Astrocyte (in vitro differentiated cells and primary cell): ENCODE results near the gene CORO2B. TPM values are rescaled to one million over a fixed set of nuclear protein-coding genes. Genes with fewer than 3 reads are reported as not detected.
"Not testable (repeated sequence)": the region's sequence is repeated elsewhere in the genome, so short reads cannot be mapped to it uniquely, and the experiment has no call there.

ENCODE experiments used
- DNase-seq: peaks from one replicate; pipeline ENCODE4 v3.0.0-alpha.2; 2010; ENCODE audit warnings: low read depth
- FAIRE-seq: peaks from 2 replicates; lab custom pipeline; 2011; peaks lifted over from hg19 to GRCh38; lab: Jason Lieb, UNC
- H2AFZ ChIP-seq: 2 replicates; pipeline ENCODE4 v1.6.0; 2012; ENCODE audit warnings: low read depth, low read length, inconsistent platforms
- H3K27ac ChIP-seq: 2 replicates; pipeline ENCODE4 v1.5.1; 2011; ENCODE audit warnings: low read depth, low read length, inconsistent platforms
- H3K27me3 ChIP-seq: 2 replicates; pipeline ENCODE4 v1.6.0; 2011; ENCODE audit warnings: low read length, inconsistent platforms; ENCODE audit not compliant: insufficient read depth
- H3K36me3 ChIP-seq: 2 replicates; pipeline ENCODE4 v1.5.1; 2011; ENCODE audit warnings: low read length, inconsistent platforms; ENCODE audit not compliant: insufficient read depth
- H3K4me1 ChIP-seq: 2 replicates; pipeline ENCODE4 v1.5.1; 2011; ENCODE audit warnings: low read length, inconsistent platforms; ENCODE audit not compliant: insufficient read depth
- H3K4me2 ChIP-seq: 2 replicates; pipeline ENCODE4 v1.6.0; 2012; ENCODE audit warnings: low read length, inconsistent platforms
- H3K4me3 ChIP-seq: 2 replicates; pipeline ENCODE4 v1.5.1; 2011; ENCODE audit warnings: low read depth, mild to moderate bottlenecking, low read length, inconsistent platforms; ENCODE audit not compliant: insufficient read depth
- H3K79me2 ChIP-seq: 2 replicates; pipeline ENCODE4 v1.6.0; 2012; ENCODE audit warnings: mild to moderate bottlenecking, low read length, inconsistent platforms; ENCODE audit not compliant: insufficient read depth
- H3K9ac ChIP-seq: 2 replicates; pipeline ENCODE4 v1.6.0; 2012; ENCODE audit warnings: mild to moderate bottlenecking, low read length, inconsistent platforms
- H3K9me3 ChIP-seq: 2 replicates; pipeline ENCODE4 v1.5.1; 2012; ENCODE audit warnings: low read depth, mild to moderate bottlenecking, low read length, inconsistent platforms; ENCODE audit not compliant: insufficient read depth
- H4K20me1 ChIP-seq: 2 replicates; pipeline ENCODE4 v1.6.0; 2012; ENCODE audit warnings: low read length, inconsistent platforms; ENCODE audit not compliant: insufficient read depth
- H3K27ac Mint-ChIP-seq: one replicate; pipeline ENCODE4 v1.8.0; 2021; ENCODE audit warnings: mild to moderate bottlenecking, mixed read lengths; ENCODE audit not compliant: unreplicated experiment
- H3K27me3 Mint-ChIP-seq: one replicate; pipeline ENCODE4 v1.8.0; 2021; ENCODE audit warnings: low read depth, mixed read lengths; ENCODE audit not compliant: unreplicated experiment
- H3K36me3 Mint-ChIP-seq: one replicate; pipeline ENCODE4 v1.8.0; 2021; ENCODE audit warnings: low read depth, mixed read lengths; ENCODE audit not compliant: unreplicated experiment
- H3K4me1 Mint-ChIP-seq: one replicate; pipeline ENCODE4 v1.8.0; 2021; ENCODE audit warnings: low read depth, mixed read lengths; ENCODE audit not compliant: unreplicated experiment
- H3K4me3 Mint-ChIP-seq: one replicate; pipeline ENCODE4 v1.8.0; 2021; ENCODE audit warnings: mild to moderate bottlenecking, moderate library complexity, mixed read lengths; ENCODE audit not compliant: unreplicated experiment
- H3K9me3 Mint-ChIP-seq: one replicate; pipeline ENCODE4 v1.8.0; 2021; ENCODE audit warnings: mild to moderate bottlenecking, mixed read lengths; ENCODE audit not compliant: unreplicated experiment
- CTCF ChIP-seq: IDR thresholded peaks from 2 replicates; pipeline ENCODE4 v1.5.1; 2011; ENCODE audit warnings: low read depth, mild to moderate bottlenecking, inconsistent platforms, low read length, moderate library complexity; ENCODE audit not compliant: insufficient read depth
- EZH2 ChIP-seq: IDR thresholded peaks from 2 replicates; pipeline ENCODE4 v1.6.1; 2012; ENCODE audit warnings: mild to moderate bottlenecking, low read length, inconsistent platforms; ENCODE audit not compliant: insufficient read depth
- total RNA-seq: library from RNA; stranded (reverse); gene quantifications from 2 replicates; pipeline ENCODE4 v1.2.1, GENCODE V29; 2021

The CORO2B gene
- total RNA-seq, 1 donor from 2014 or later = 7.4 TPM

GRCh38 chr15:68646696-68647095 is 67.9 kb downstream of the CORO2B start:
- H3K9me3 Mint-ChIP-seq = no peaks in the 10 kb centered on the region
- no peaks in the 10 kb centered on the region for H4K20me1 ChIP-seq
- no peak overlapping the region for H3K4me3 Mint-ChIP-seq
- H3K9me3 ChIP-seq = no peaks in the 10 kb centered on the region
- H3K27me3 Mint-ChIP-seq = peaks cover 2% of the 10 kb centered on the region
- DNase-seq = no peak
- no peaks in the 10 kb centered on the region for H3K36me3 Mint-ChIP-seq
- no peak overlapping the region for H3K4me3 ChIP-seq
- H3K4me1 ChIP-seq = peaks cover 30% of the 10 kb centered on the region
- H3K27ac ChIP-seq = no peak overlapping the region
- peaks cover 18% of the 10 kb centered on the region for H3K79me2 ChIP-seq
- no peak for FAIRE-seq
- H2AFZ ChIP-seq = no peak overlapping the region
- peaks cover 12% of the 10 kb centered on the region for H3K4me1 Mint-ChIP-seq
- H3K4me2 ChIP-seq = no peak overlapping the region
- peaks cover 2% of the 10 kb centered on the region for H3K36me3 ChIP-seq
- no peak overlapping the region for H3K27ac Mint-ChIP-seq
- no peaks in the 10 kb centered on the region for H3K27me3 ChIP-seq
- TF ChIP-seq EZH2 (no peak), CTCF (no peak)
- H3K9ac ChIP-seq = no peak overlapping the region

GRCh38 chr15:68647361-68647760 is 68.6 kb downstream of the CORO2B start:
- H3K27me3 ChIP-seq, H2AFZ ChIP-seq, H4K20me1 ChIP-seq, H3K27ac Mint-ChIP-seq, FAIRE-seq, H3K4me3 Mint-ChIP-seq, H3K9me3 Mint-ChIP-seq, H3K9me3 ChIP-seq, H3K36me3 ChIP-seq, H3K4me2 ChIP-seq, H3K4me3 ChIP-seq, H3K36me3 Mint-ChIP-seq, H3K27me3 Mint-ChIP-seq, H3K9ac ChIP-seq, DNase-seq, H3K27ac ChIP-seq: not testable (repeated sequence)
- peaks cover 27% of the 10 kb centered on the region for H3K4me1 ChIP-seq
- H3K79me2 ChIP-seq = peaks cover 15% of the 10 kb centered on the region
- peaks cover 12% of the 10 kb centered on the region for H3K4me1 Mint-ChIP-seq

- H3K36me3 ChIP-seq = no peaks in the 10 kb centered on the region
- no peak overlapping the region for H3K9ac ChIP-seq
- peaks cover 2% of the 10 kb centered on the region for H3K4me1 Mint-ChIP-seq
- peak overlapping the region; percentile 23 for H3K4me3 Mint-ChIP-seq
- H3K27ac ChIP-seq = no peak overlapping the region
- no peak for FAIRE-seq
- no peak overlapping the region for H3K27ac Mint-ChIP-seq
- TF ChIP-seq EZH2 = no peak
- peak; percentile 41 for TF ChIP-seq CTCF
- DNase-seq = no peak
- no peak overlapping the region for H3K4me3 ChIP-seq
- H3K9me3 ChIP-seq = no peaks in the 10 kb centered on the region
- H2AFZ ChIP-seq = no peak overlapping the region
- no peaks in the 10 kb centered on the region for H3K79me2 ChIP-seq
- H4K20me1 ChIP-seq = no peaks in the 10 kb centered on the region
- peaks cover 5% of the 10 kb centered on the region for H3K36me3 Mint-ChIP-seq
- no peak overlapping the region for H3K4me2 ChIP-seq
- no peaks in the 10 kb centered on the region for H3K9me3 Mint-ChIP-seq
- H3K27me3 ChIP-seq = no peaks in the 10 kb centered on the region
- peaks cover 2% of the 10 kb centered on the region for H3K27me3 Mint-ChIP-seq
- peaks cover 4% of the 10 kb centered on the region for H3K4me1 ChIP-seq
These were observed 72.3 kb downstream of the CORO2B start for GRCh38 chr15:68650901-68651709.
